HG03280 (cell line): ENCODE results near the gene PRDM5.
A peak's percentile ranks its signal among the peaks of the same experiment; 100 is the strongest.

Experiments used
- ATAC-seq: cut with Tn5 transposase; IDR thresholded peaks from one replicate; pipeline ENCODE4 v1.9.1; 2021; ENCODE audit warnings: mild to moderate bottlenecking, moderate library complexity; ENCODE audit not compliant: unreplicated experiment

The PRDM5 gene

GRCh38 chr4:120718979-120719566 lies 203.5 kb downstream of the PRDM5 start:
- ATAC-seq: peak; percentile 92

GRCh38 chr4:120716346-120716745 lies 206.2 kb downstream of the PRDM5 start:
- no peak for ATAC-seq

- ATAC-seq: no peak
These were observed 208.0 kb downstream of the PRDM5 start for GRCh38 chr4:120714417-120715010.

- no peak for ATAC-seq
These were observed 212.5 kb downstream of the PRDM5 start for GRCh38 chr4:120709991-120710390.

- no peak for ATAC-seq
These were observed 218.0 kb downstream of the PRDM5 start for GRCh38 chr4:120704538-120704937.

- no peak for ATAC-seq
These were observed 218.6 kb downstream of the PRDM5 start for GRCh38 chr4:120703908-120704307.

GRCh38 chr4:120699354-120699753 lies 223.2 kb downstream of the PRDM5 start:
- no peak for ATAC-seq

- no peak for ATAC-seq
These were observed 227.6 kb downstream of the PRDM5 start for GRCh38 chr4:120694973-120695372.

GRCh38 chr4:120693816-120694215 lies 228.7 kb downstream of the PRDM5 start:
- no peak for ATAC-seq

- ATAC-seq: no peak
These were observed 229.6 kb downstream of the PRDM5 start for GRCh38 chr4:120692964-120693363.

- no peak for ATAC-seq
These were observed 231.0 kb downstream of the PRDM5 start for GRCh38 chr4:120691536-120691935.

GRCh38 chr4:120691106-120691505 lies 231.4 kb downstream of the PRDM5 start:
- no peak for ATAC-seq

- ATAC-seq: no peak
These were observed 233.7 kb downstream of the PRDM5 start for GRCh38 chr4:120688791-120689190.

- ATAC-seq: no peak
These were observed 236.7 kb downstream of the PRDM5 start for GRCh38 chr4:120685756-120686278.

GRCh38 chr4:120683897-120684540 lies 238.5 kb downstream of the PRDM5 start:
- no peak for ATAC-seq

GRCh38 chr4:120682981-120683380 lies 239.5 kb downstream of the PRDM5 start:
- no peak for ATAC-seq

- ATAC-seq: no peak
These were observed 241.8 kb downstream of the PRDM5 start for GRCh38 chr4:120680647-120681228.

GRCh38 chr4:120673696-120674095 lies 248.8 kb downstream of the PRDM5 start:
- ATAC-seq: no peak

GRCh38 chr4:120672558-120673147 lies 249.9 kb downstream of the PRDM5 start:
- no peak for ATAC-seq

GRCh38 chr4:120672076-120672475 lies 250.4 kb downstream of the PRDM5 start:
- ATAC-seq: no peak

GRCh38 chr4:120671538-120671937 lies 251.0 kb downstream of the PRDM5 start:
- ATAC-seq: no peak
